ENCODE measurements around the gene NSG1. TPM values are rescaled to one million over a fixed set of nuclear protein-coding genes. Genes with fewer than 3 reads are reported as not detected.

NSG1 gene
- total RNA-seq, 4 donors from 2014 or later = 2.2 to 3.5 (median 2.7) TPM; not detected in 1

GRCh38 chr4:4411906-4412305, 25.0 kb downstream of the NSG1 start:
- H3K4me3 ChIP-seq = no peak overlapping the region
- no peak overlapping the region for H3K27ac ChIP-seq
- in situ Hi-C loops (cut with MboI; ENCODE audit: low pct_ligation_motif_present in 1 of 4, low pct_unique_long_range_greater_than_20kb in 1 of 4, low sequenced_read_pairs in 3 of 4) = no loop called here
- DNase-seq = no peak
- H3K36me3 ChIP-seq = no peaks in the 10 kb centered on the region
- no peak for TF ChIP-seq POLR2AphosphoS5 (IDR thresholded peaks at IDR 0.05)
- no peak for TF ChIP-seq EP300 (IDR thresholded peaks at IDR 0.05; ENCODE audit: low read depth)
- no peak for TF ChIP-seq CTCF (IDR thresholded peaks at IDR 0.05)
- no peak for TF ChIP-seq POLR2A (IDR thresholded peaks at IDR 0.05)
- 84% methylated on average over 8 to 14 of the region's 15 CpGs for WGBS, 2 donors (ENCODE audit: low coverage in 1 of 2)
- no peaks in the 10 kb centered on the region for H3K27me3 ChIP-seq
- no peaks in the 10 kb centered on the region for H3K4me1 ChIP-seq
- intact Hi-C loops (cut with DNase I; ENCODE audit: low total_unique reads) = no loop called here
- H3K9me3 ChIP-seq = no peaks in the 10 kb centered on the region

DNA sequence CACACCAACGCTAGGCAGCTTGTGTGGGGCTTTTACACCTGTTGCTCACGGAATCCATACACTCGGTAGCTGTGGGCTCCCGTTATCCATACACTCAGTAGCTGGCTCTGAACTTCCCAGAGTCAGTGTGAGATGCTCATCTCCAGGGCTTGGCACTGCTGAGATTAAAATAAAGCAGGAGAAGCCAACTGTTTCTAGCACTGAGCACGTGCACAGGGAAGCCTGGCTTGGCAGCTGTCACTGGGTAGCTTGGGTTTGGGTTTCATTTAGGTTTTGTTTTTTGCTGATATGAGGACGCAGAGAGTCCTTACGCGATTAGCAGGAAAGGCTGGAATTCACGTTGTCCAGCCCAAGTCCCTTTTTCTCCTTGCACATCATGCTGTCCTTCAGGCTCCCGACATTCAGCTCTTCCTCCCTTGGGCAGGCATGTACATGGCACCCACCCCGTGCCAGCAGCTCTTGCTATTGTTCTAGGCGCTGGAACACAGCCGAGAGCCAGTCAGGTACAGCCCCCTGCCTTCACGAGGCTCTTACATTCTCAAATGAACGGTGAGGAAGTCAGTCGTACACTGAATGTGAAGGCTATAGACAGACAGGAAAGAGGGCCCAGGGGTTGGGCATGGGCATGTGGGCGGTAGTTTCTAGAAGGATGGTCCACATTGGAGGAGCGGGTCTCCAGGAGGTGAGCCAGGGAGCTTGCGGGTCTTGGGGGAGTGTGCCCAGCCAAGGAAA, 25.9 kb downstream of the NSG1 start:
- no peaks in the 10 kb centered on the region for H3K9me3 ChIP-seq
- DNase-seq = no peak
- H3K4me1 ChIP-seq = no peaks in the 10 kb centered on the region
- no peaks in the 10 kb centered on the region for H3K36me3 ChIP-seq
- H3K4me3 ChIP-seq = no peak overlapping the region
- TF ChIP-seq POLR2A (IDR thresholded peaks at IDR 0.05) (no peak), CTCF (IDR thresholded peaks at IDR 0.05) (no peak), EP300 (IDR thresholded peaks at IDR 0.05; ENCODE audit: low read depth) (no peak), POLR2AphosphoS5 (IDR thresholded peaks at IDR 0.05) (no peak)
- no peak overlapping the region for H3K27ac ChIP-seq
- intact Hi-C loops (cut with DNase I; ENCODE audit: low total_unique reads) = no loop called here
- no peaks in the 10 kb centered on the region for H3K27me3 ChIP-seq
- in situ Hi-C loops (cut with MboI; ENCODE audit: low pct_ligation_motif_present in 1 of 4, low pct_unique_long_range_greater_than_20kb in 1 of 4, low sequenced_read_pairs in 3 of 4) = no loop called here
- 68 to 83% methylated on average over 8 to 19 of the region's 19 CpGs for WGBS, 2 donors (ENCODE audit: low coverage in 1 of 2)

- Histone ChIP-seq H3K36me3 (no peaks in the 10 kb centered on the region), H3K9me3 (no peaks in the 10 kb centered on the region), H3K27me3 (no peaks in the 10 kb centered on the region), H3K4me3 (no peak overlapping the region), H3K4me1 (no peaks in the 10 kb centered on the region), H3K27ac (no peak overlapping the region)
- WGBS, 2 donors (ENCODE audit: low coverage in 1 of 2) = 90% methylated on average over 10 of the region's 10 CpGs; no CpG with 5 or more reads in 1 of the 2 donors
- intact Hi-C loops (cut with DNase I; ENCODE audit: low total_unique reads) (no loop called here), in situ Hi-C loops (cut with MboI; ENCODE audit: low pct_ligation_motif_present in 1 of 4, low pct_unique_long_range_greater_than_20kb in 1 of 4, low sequenced_read_pairs in 3 of 4) (no loop called here)
- TF ChIP-seq POLR2A (IDR thresholded peaks at IDR 0.05) (no peak), POLR2AphosphoS5 (IDR thresholded peaks at IDR 0.05) (no peak), CTCF (IDR thresholded peaks at IDR 0.05) (no peak), EP300 (IDR thresholded peaks at IDR 0.05; ENCODE audit: low read depth) (no peak)
- no peak for DNase-seq
Measured at GRCh38 chr4:4413373-4413725, 26.4 kb downstream of the NSG1 start.

DNA sequence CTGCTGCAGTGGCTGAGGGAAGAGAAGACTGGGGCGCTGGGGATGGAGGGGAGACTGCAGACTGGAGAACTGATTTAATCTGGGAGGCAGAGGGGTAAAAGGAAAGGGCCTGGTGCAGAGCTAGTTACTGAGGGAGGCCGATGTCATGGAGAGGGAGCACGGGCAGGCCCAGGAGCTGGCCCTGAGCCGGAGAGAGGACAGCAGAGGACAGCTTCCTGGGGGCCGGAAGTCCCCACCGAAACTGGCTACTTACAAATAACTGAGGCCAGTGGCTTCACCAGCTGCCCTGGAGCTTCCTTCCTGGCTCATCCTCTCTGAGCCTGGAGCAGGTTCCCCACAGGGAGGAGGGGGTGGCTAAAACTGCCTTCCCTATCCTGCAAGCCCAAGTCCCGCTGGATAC, 26.9 kb downstream of the NSG1 start:
- WGBS, 2 donors (ENCODE audit: low coverage in 1 of 2) = 80 to 89% methylated on average over 6 of the region's 7 CpGs
- DNase-seq = no peak
- Histone ChIP-seq H3K27ac (no peak overlapping the region), H3K36me3 (peaks cover 0 to 3% (median 0%) of the 10 kb centered on the region in 4 donors), H3K4me3 (no peak overlapping the region), H3K9me3 (no peaks in the 10 kb centered on the region), H3K27me3 (no peaks in the 10 kb centered on the region), H3K4me1 (no peaks in the 10 kb centered on the region)
- in situ Hi-C loops (cut with MboI; ENCODE audit: low pct_ligation_motif_present in 1 of 4, low pct_unique_long_range_greater_than_20kb in 1 of 4, low sequenced_read_pairs in 3 of 4) = no loop called here
- no peak for TF ChIP-seq EP300 (IDR thresholded peaks at IDR 0.05; ENCODE audit: low read depth)
- TF ChIP-seq POLR2A (IDR thresholded peaks at IDR 0.05) = no peak
- no peak for TF ChIP-seq CTCF (IDR thresholded peaks at IDR 0.05)
- no peak for TF ChIP-seq POLR2AphosphoS5 (IDR thresholded peaks at IDR 0.05)
- intact Hi-C loops (cut with DNase I; ENCODE audit: low total_unique reads) = no loop called here

All from transverse colon (tissue), 4 donors.